HepG2 (cell line): ENCODE data around the gene SEPTIN2. TPM values are rescaled to one million over a fixed set of nuclear protein-coding genes. Genes with fewer than 3 reads are reported as not detected.

Experiments used
- ATAC-seq: fragments of 200-7000 bp; cut with Tn5 transposase; 3 replicates; pipeline ENCODE4 v1.9.1; 2020; ENCODE audit warnings: mild to moderate bottlenecking, moderate library complexity
- Bru-seq: library from RNA; stranded (reverse); fragments of 400-500 nt; gene quantifications from one replicate; lab custom pipeline; 2021; lab: Mats Ljungman, UMichigan
- BruChase-seq, 2 experiments: library from RNA; stranded (reverse); fragments of 400-500 nt; gene quantifications; one replicate each; lab custom pipeline; 2021; lab: Mats Ljungman, UMichigan
- BruUV-seq: library from RNA; stranded (reverse); fragments of 400-500 nt; replicated peaks from 2 replicates; lab custom pipeline; 2021; lab: Mats Ljungman, UMichigan
- CTCF ChIA-PET: fragments of 300-600 bp; formaldehyde crosslinking; extraction: SDS; loops from one replicate; lab custom pipeline; 2021; ENCODE audit warnings: low total read pairs, inconsistent platforms, low intra/inter-chr PET ratio; lab: Yijun Ruan, JAX
- POLR2A ChIA-PET: fragments of 350-600 bp; sonication (Branson Sonifier 250); formaldehyde crosslinking; loops from one replicate; lab custom pipeline; 2020; ENCODE audit warnings: antibody characterized with exemption, inconsistent platforms; lab: Yijun Ruan, JAX
- DNase-seq: peaks from one replicate; pipeline ENCODE4 v3.0.0-alpha.2; 2015; ENCODE audit warnings: low spot score
- FAIRE-seq: peaks from 3 replicates; lab custom pipeline; 2011; peaks lifted over from hg19 to GRCh38; lab: Jason Lieb, UNC
- H2AFZ ChIP-seq: one replicate; pipeline ENCODE4 v1.6.1; 2011; ENCODE audit warnings: low read length, inconsistent platforms
- H3K27ac ChIP-seq: fragments of 300-600 bp; 3 replicates; pipeline ENCODE4 v1.8.0; 2011; ENCODE audit warnings: mixed run types, mild to moderate bottlenecking, mixed read lengths, low read length, inconsistent platforms; ENCODE audit not compliant: insufficient read depth; ENCODE audit errors: extremely low read length
- H3K27me3 ChIP-seq, 2 experiments: fragments of 200-600 bp in 1 of 2; 2 replicates in 1 of 2; 3 replicates in 1 of 2; pipeline versions ENCODE4 v1.6.0 to v1.8.0; 2011; ENCODE audit warnings: low read length in 2 of 2, mild to moderate bottlenecking in 2 of 2, moderate library complexity in 2 of 2, inconsistent platforms in 1 of 2; ENCODE audit not compliant: insufficient read depth in 2 of 2, control insufficient read depth in 1 of 2
- H3K36me3 ChIP-seq, 2 experiments: fragments of 200-600 bp in 1 of 2; replicated peaks in 1 of 2; 2 replicates in 1 of 2; 3 replicates in 1 of 2; pipeline versions ENCODE4 v1.5.1 to v1.8.0; 2011; ENCODE audit warnings: low read length in 2 of 2, inconsistent platforms in 1 of 2; ENCODE audit not compliant: insufficient read depth in 2 of 2, control insufficient read depth in 1 of 2
- H3K4me1 ChIP-seq: 2 replicates; pipeline ENCODE4 v1.5.1; 2012; ENCODE audit warnings: low read length, inconsistent platforms; ENCODE audit not compliant: insufficient read depth
- H3K4me2 ChIP-seq: 2 replicates; pipeline ENCODE4 v1.6.0; 2011; ENCODE audit warnings: low read depth, low read length, inconsistent platforms
- H3K4me3 ChIP-seq, 3 experiments: fragments of 200-600 bp in 1 of 3; sonication (generic), shearing (Covaris generic) in 1 of 3; replicated peaks in 1 of 3; 2 replicates each; pipeline ENCODE4 v1.5.1; 2011 to 2016; ENCODE audit warnings: low read length in 3 of 3, inconsistent platforms in 2 of 3, low read depth in 2 of 3, mild to moderate bottlenecking in 2 of 3, control low read depth in 1 of 3, mixed read lengths in 1 of 3; ENCODE audit not compliant: insufficient read depth in 1 of 3
- H3K79me2 ChIP-seq: one replicate; pipeline ENCODE4 v1.6.1; 2011; ENCODE audit warnings: low read length, inconsistent platforms; ENCODE audit not compliant: insufficient read depth
- H3K9ac ChIP-seq: 2 replicates; pipeline ENCODE4 v1.6.0; 2011; ENCODE audit warnings: mild to moderate bottlenecking, low read depth, low read length, inconsistent platforms; ENCODE audit not compliant: insufficient read depth
- H3K9me3 ChIP-seq: 2 replicates; pipeline ENCODE4 v1.5.1; 2012; ENCODE audit warnings: mild to moderate bottlenecking, low read length
- H4K20me1 ChIP-seq: 2 replicates; pipeline ENCODE4 v1.6.0; 2011; ENCODE audit warnings: inconsistent platforms, mild to moderate bottlenecking, low read length, moderate library complexity; ENCODE audit not compliant: insufficient read depth
- CCAR2 ChIP-seq: fragments of 200-400 bp; formaldehyde crosslinking; optimal IDR thresholded peaks from 2 replicates; pipeline ENCODE3; 2018; ENCODE audit warnings: low read depth, mild to moderate bottlenecking, low read length, moderate library complexity
- DBP ChIP-seq: sonication (generic); formaldehyde crosslinking; IDR thresholded peaks from 2 replicates; pipeline ENCODE4 v1.4.0; 2020; ENCODE audit warnings: missing genetic modification reagents; ENCODE audit errors: not compliant biosample characterization
- FOXJ3 ChIP-seq: sonication (generic); formaldehyde crosslinking; IDR thresholded peaks from 2 replicates; pipeline ENCODE4 v1.4.0; 2020; ENCODE audit warnings: missing genetic modification reagents, mild to moderate bottlenecking, borderline replicate concordance
- JDP2 ChIP-seq: sonication (generic); formaldehyde crosslinking; IDR thresholded peaks from 2 replicates; pipeline ENCODE4 v1.8.1; 2022; ENCODE audit warnings: missing genetic modification reagents, borderline replicate concordance
- KMT2A ChIP-seq: sonication (generic); formaldehyde crosslinking; IDR thresholded peaks from 2 replicates; pipeline ENCODE4 v1.4.0; 2020; ENCODE audit warnings: missing genetic modification reagents
- MLLT10 ChIP-seq: sonication (generic); formaldehyde crosslinking; IDR thresholded peaks from 2 replicates; pipeline ENCODE4 v1.4.0; 2020; ENCODE audit warnings: missing genetic modification reagents
- SRY ChIP-seq: sonication (generic); formaldehyde crosslinking; IDR thresholded peaks from 2 replicates; pipeline ENCODE4 v1.8.0; 2022; ENCODE audit warnings: mild to moderate bottlenecking, missing genetic modification reagents
- TBP ChIP-seq: sonication (generic); formaldehyde crosslinking; IDR thresholded peaks from 2 replicates; pipeline ENCODE4 v1.5.0; 2020; ENCODE audit warnings: missing genetic modification reagents
- ZFP91 ChIP-seq: sonication (generic); formaldehyde crosslinking; IDR thresholded peaks from 2 replicates; pipeline ENCODE4 v1.9.0; 2022; ENCODE audit warnings: missing genetic modification reagents, mild to moderate bottlenecking, borderline replicate concordance
- ZKSCAN5 ChIP-seq: sonication (generic); formaldehyde crosslinking; IDR thresholded peaks from 2 replicates; pipeline ENCODE4 v1.5.1; 2020; ENCODE audit warnings: mild to moderate bottlenecking, missing genetic modification reagents
- ZNF639 ChIP-seq: conservative IDR thresholded peaks from 2 replicates; pipeline ENCODE4 v1.6.1; 2018; ENCODE audit warnings: missing genetic modification reagents
- whole genome bisulfite sequencing: methylation state at CpG from one replicate; pipeline ENCODE4 v1.1.6; 2017; ENCODE audit warnings: low lambda C conversion rate; 5-methylcytosine and 5-hydroxymethylcytosine counted together
- in situ Hi-C: cut with HindIII; loops from 2 replicates; pipeline ENCODE4 v1.10.0; 2017; ENCODE audit warnings: low pct_unique_long_range_greater_than_20kb; ENCODE audit not compliant: extremely low pct_ligation_motif_present
- intact Hi-C: fragments of 100-400 bp; cut with micrococcal nuclease; formaldehyde crosslinking; loops from one replicate; pipeline ENCODE4 v1.10.0; 2022; ENCODE audit not compliant: unreplicated experiment
- long read RNA-seq, 2 experiments: library from RNA in 1 of 2; library from polyadenylated mRNA in 1 of 2; stranded (forward) in 1 of 2; unstranded in 1 of 2; transcript quantifications; one replicate each; pipeline ENCODE4 v2.0.0, GENCODE V29; 2019 to 2022
- polyA minus RNA-seq, 3 experiments: library from RNA; depleted of rRNA, polyadenylated mRNA; stranded (reverse); fragments of >200 nt; gene quantifications; 2 replicates each; pipeline ENCODE4 v1.2.3, GENCODE V29; 2011; ENCODE audit warnings: low replicate concordance in 1 of 3
- polyA plus RNA-seq, 8 experiments: library from polyadenylated mRNA; depleted of rRNA in 3 of 8; stranded (reverse) in 7 of 8; unstranded in 1 of 8; fragments of >200 nt; fragmentation: Illumina TruSeq in 4 of 8; extraction: Trizol in 4 of 8; gene quantifications; 2 replicates each; pipeline versions ENCODE4 v1.2.1 to v1.2.3, GENCODE V29; 2011 to 2016; ENCODE audit warnings: low read depth in 4 of 8, missing spikeins in 1 of 8, mixed read lengths in 1 of 8; ENCODE audit not compliant: insufficient read depth in 1 of 8
- total RNA-seq, 5 experiments: library from RNA; depleted of rRNA; stranded (reverse); fragments of >200 nt; fragmentation: Illumina TruSeq; extraction: Trizol; gene quantifications; 2 replicates each; pipeline ENCODE4 v1.2.3, GENCODE V29; 2016; ENCODE audit warnings: low read depth in 1 of 5

SEPTIN2 gene
- total RNA-seq (2016; rRNA removed; fragmentation: Illumina TruSeq; extraction: Trizol) (493 and 750 TPM in 2 replicates), polyA plus RNA-seq (2011; rRNA removed) (579 and 733 TPM in 2 replicates), polyA minus RNA-seq (2011; rRNA and poly(A)+ RNA removed; ENCODE audit: low replicate concordance) (234 and 609 TPM in 2 replicates), Bru-seq, nascent RNA (percentile 98 among the genes with signal in this experiment), BruChase-seq, experiment 1, labeled RNA remaining after a 6-hour chase (percentile 99 among the genes with signal in this experiment), BruChase-seq, experiment 2, labeled RNA remaining after a 2-hour chase (percentile 99 among the genes with signal in this experiment)
- total RNA-seq (2016; cell fraction: cytosol; rRNA removed; fragmentation: Illumina TruSeq; extraction: Trizol; ENCODE audit: low read depth) = 68.0 and 78.0 TPM in 2 replicates
- total RNA-seq (2016; cell fraction: insoluble cytoplasmic fraction; rRNA removed; fragmentation: Illumina TruSeq; extraction: Trizol) = 485 and 732 TPM in 2 replicates
- 155 and 168 TPM in 2 replicates for total RNA-seq (2016; cell fraction: membrane; rRNA removed; fragmentation: Illumina TruSeq; extraction: Trizol)
- total RNA-seq (2016; cell fraction: nucleus; rRNA removed; fragmentation: Illumina TruSeq; extraction: Trizol) = 303 and 351 TPM in 2 replicates
- 208 and 366 TPM in 2 replicates for polyA plus RNA-seq (2011; cell fraction: cytosol; rRNA removed)
- polyA plus RNA-seq (2011; cell fraction: nucleus; rRNA removed) = 383 and 475 TPM in 2 replicates
- polyA plus RNA-seq (2012) = 320 and 513 TPM in 2 replicates
- polyA plus RNA-seq (2016; cell fraction: cytosol; fragmentation: Illumina TruSeq; extraction: Trizol; ENCODE audit: low read depth) = 35.1 and 36.8 TPM in 2 replicates
- 746 and 761 TPM in 2 replicates for polyA plus RNA-seq (2016; cell fraction: insoluble cytoplasmic fraction; fragmentation: Illumina TruSeq; extraction: Trizol; ENCODE audit: low read depth)
- 102 and 104 TPM in 2 replicates for polyA plus RNA-seq (2016; cell fraction: membrane; fragmentation: Illumina TruSeq; extraction: Trizol; ENCODE audit: low read depth)
- 515 and 562 TPM in 2 replicates for polyA plus RNA-seq (2016; cell fraction: nucleus; fragmentation: Illumina TruSeq; extraction: Trizol; ENCODE audit: insufficient read depth, low read depth)
- 218 and 237 TPM in 2 replicates for polyA minus RNA-seq (2011; cell fraction: cytosol; rRNA and poly(A)+ RNA removed)
- 446 and 458 TPM in 2 replicates for polyA minus RNA-seq (2011; cell fraction: nucleus; rRNA and poly(A)+ RNA removed)
- long read RNA-seq, experiment 1, transcript SEPT2-204 (13 exons, 3,701 nt) = minor isoform, 31 of 470 reads
- long read RNA-seq, experiment 1, transcript SEPT2-203 (13 exons, 3,315 nt) = major isoform, 251 of 470 reads
- long read RNA-seq, experiment 1, transcript SEPT2-208 (12 exons, 3,267 nt) = minor isoform, 5 of 470 reads
- long read RNA-seq, experiment 1, partial matches to known transcripts = 75 of 470 reads
- long read RNA-seq, experiment 1, other reads (novel, unspliced or antisense) = 98 of 470 reads
- long read RNA-seq, experiment 2, transcript SEPT2-203 (13 exons, 3,315 nt) = major isoform, 52 of 636 reads
- long read RNA-seq, experiment 2, transcript SEPT2-204 (13 exons, 3,701 nt) = minor isoform, 9 of 636 reads
- long read RNA-seq, experiment 2, partial matches to known transcripts = 211 of 636 reads
- long read RNA-seq, experiment 2, other reads (novel, unspliced or antisense) = 362 of 636 reads

- Histone ChIP-seq H3K27ac (peak within 1 kb of the TSS; percentile 97), H3K79me2 (peaks cover 90% of the 10 kb centered on the region), H3K9me3 (no peaks in the 10 kb centered on the region), H3K9ac (peak within 1 kb of the TSS; percentile 99), H3K36me3 (peaks cover 0 to 5% of the 10 kb centered on the region in 2 experiments; a peak in 3 of 5 replicates), H3K27me3 (no peaks in the 10 kb centered on the region; a peak in 1 of 5 replicates), H4K20me1 (peaks cover 52% of the 10 kb centered on the region), H3K4me2 (peak within 1 kb of the TSS; percentile 98), H3K4me3 (peak within 1 kb of the TSS; percentile 92 to 96 (median 96)), H3K4me1 (peaks cover 75% of the 10 kb centered on the region), H2AFZ (no peak within 1 kb of the TSS)
- FAIRE-seq (no peak), DNase-seq (peak; percentile 53), ATAC-seq (peak; percentile 78)
- CTCF ChIA-PET = no interaction called here
- in situ Hi-C loops (loop anchor here (5.0 kb wide), 2 partner anchors 36 to 49 kb away; no protein-coding TSS in a partner anchor), intact Hi-C loops (loop anchor here (2.0 kb wide), 3 partner anchors 35 to 321 kb away; partner anchors contain the start of genes ATG4B and THAP4)
- WGBS = under 1% methylated on average over 28 of the region's 75 CpGs
- POLR2A ChIA-PET = interaction anchor here (0.9 to 4.3 kb wide), 19 partner anchors 9 to 729 kb away, joined by 3 to 55 read pairs (median 7); partner anchors contain the start of genes CAPN10, DTYMK and FARP2
- BruUV-seq = no TSS peak
- peak; percentile 18; the same call in 1 of the 2 replicates for TF ChIP-seq ZNF639 (CRISPR knock-in tag)
- TF ChIP-seq DBP = no peak
- peak; percentile 44; the same call in 1 of the 2 replicates for TF ChIP-seq ZKSCAN5
- no peak for TF ChIP-seq TBP (CRISPR knock-in tag)
- peak; percentile 82; the same call in 1 of the 2 replicates for TF ChIP-seq SRY (CRISPR knock-in tag)
- peak; percentile 86; the same call in 1 of the 2 replicates for TF ChIP-seq MLLT10 (CRISPR knock-in tag)
- no peak; the same call in none of the 2 replicates for TF ChIP-seq ZFP91
- TF ChIP-seq FOXJ3 (CRISPR knock-in tag) = peak; percentile 40; the same call in 1 of the 2 replicates
- no peak for TF ChIP-seq CCAR2
- peak; percentile 89 for TF ChIP-seq KMT2A
- no peak for TF ChIP-seq JDP2 (CRISPR knock-in tag)
Observed at GRCh38 chr2:241315879-241316631, at the start of gene SEPTIN2. TSS of gene SEPTIN2 (plus strand) at chr2:241315925. CDS start at chr2:241324233, 8,308 bp downstream.
